H1 (cell line): ENCODE measurements around the gene RUNX1.

Experiments
- JUN ChIP-seq: IDR thresholded peaks from 2 replicates; pipeline ENCODE4 v1.6.1; 2011; ENCODE audit warnings: low read depth, mild to moderate bottlenecking, improper control_type of control experiment, low read length
- POLR2A ChIP-seq, 2 experiments: IDR thresholded peaks; 1 replicate in 1 of 2; 2 replicates in 1 of 2; pipeline ENCODE4 v1.6.1; 2011; ENCODE audit warnings: low read depth in 2 of 2, low read length in 2 of 2, mild to moderate bottlenecking in 2 of 2; ENCODE audit errors: control extremely low read depth in 1 of 2
- TF ChIP-seq, protein P1 (sequence below): IDR thresholded peaks from 2 replicates; pipeline ENCODE4 v1.6.1; 2011; ENCODE audit warnings: low read length, improper control_type of control experiment

DNA sequence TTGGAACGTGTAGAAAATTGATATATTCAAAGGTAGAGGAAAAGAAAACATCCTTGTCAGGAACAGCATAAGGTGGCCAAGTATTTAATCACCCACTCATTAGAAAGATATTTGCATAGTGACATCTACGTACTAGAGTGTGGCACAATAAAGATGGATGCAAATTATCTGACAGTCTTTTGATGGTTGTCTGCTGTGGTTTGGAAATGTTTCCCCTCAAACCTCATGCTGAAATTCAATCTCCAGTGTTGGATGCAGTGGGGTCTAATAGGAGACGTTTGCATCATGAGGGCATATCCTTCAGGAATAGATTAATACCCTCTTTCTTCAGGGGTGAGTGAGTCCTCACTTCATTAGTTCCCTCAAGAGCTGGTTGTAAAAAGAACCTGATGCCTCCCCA is 34.1 kb upstream of the RUNX1 start:
- TF ChIP-seq JUN (no peak), POLR2A (IDR thresholded peaks at IDR 0.05; ENCODE audit: control extremely low read depth in 1 of 2, low read depth in 2 of 2, low read length in 2 of 2) (no peak)
- TF ChIP-seq, protein P1, sequence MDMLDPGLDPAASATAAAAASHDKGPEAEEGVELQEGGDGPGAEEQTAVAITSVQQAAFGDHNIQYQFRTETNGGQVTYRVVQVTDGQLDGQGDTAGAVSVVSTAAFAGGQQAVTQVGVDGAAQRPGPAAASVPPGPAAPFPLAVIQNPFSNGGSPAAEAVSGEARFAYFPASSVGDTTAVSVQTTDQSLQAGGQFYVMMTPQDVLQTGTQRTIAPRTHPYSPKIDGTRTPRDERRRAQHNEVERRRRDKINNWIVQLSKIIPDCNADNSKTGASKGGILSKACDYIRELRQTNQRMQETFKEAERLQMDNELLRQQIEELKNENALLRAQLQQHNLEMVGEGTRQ = no peak
